Panc1 (cell line): Measurements from ENCODE around the gene FKBP2. TPM values are rescaled to one million over a fixed set of nuclear protein-coding genes. Genes with fewer than 3 reads are reported as not detected.

ENCODE experiments used
- ATAC-seq: fragments of 200-7000 bp; cut with Tn5 transposase; 2 replicates; pipeline ENCODE4 v1.9.1; 2020; ENCODE audit warnings: mild to moderate bottlenecking, moderate library complexity
- BruUV-seq: library from RNA; stranded (reverse); fragments of 400-500 nt; replicated peaks from 2 replicates; lab custom pipeline; 2021; lab: Mats Ljungman, UMichigan
- CTCF ChIA-PET: fragments of 300-600 bp; sonication (Branson Sonifier 250); formaldehyde crosslinking; loops from one replicate; lab custom pipeline; 2022; ENCODE audit warnings: antibody characterized with exemption; lab: Charles Lee
- POLR2A ChIA-PET: fragments of 300-600 bp; sonication (Branson Sonifier 250); formaldehyde crosslinking; loops from one replicate; lab custom pipeline; 2022; ENCODE audit warnings: antibody characterized with exemption; lab: Charles Lee
- DNase-seq: peaks from one replicate; pipeline ENCODE4 v3.0.0-alpha.2; 2010; ENCODE audit warnings: low read depth, low spot score
- H3K27ac ChIP-seq: 2 replicates; pipeline ENCODE4 v1.5.1; 2011; ENCODE audit warnings: mild to moderate bottlenecking, low read length, inconsistent platforms
- H3K27me3 ChIP-seq: fragments of 200-500 bp; sonication (Bioruptor generic); 2 replicates; pipeline ENCODE4 v1.6.0; 2014; ENCODE audit warnings: low read length, inconsistent platforms; ENCODE audit not compliant: control insufficient read depth, insufficient read depth
- H3K36me3 ChIP-seq: fragments of 200-500 bp; sonication (Bioruptor generic); 2 replicates; pipeline ENCODE4 v1.5.1; 2014; ENCODE audit warnings: inconsistent platforms, mild to moderate bottlenecking, low read length, moderate library complexity; ENCODE audit not compliant: control insufficient read depth, insufficient read depth
- H3K4me1 ChIP-seq: 2 replicates; pipeline ENCODE4 v1.5.1; 2011; ENCODE audit warnings: inconsistent platforms, mild to moderate bottlenecking, low read length, moderate library complexity; ENCODE audit not compliant: control insufficient read depth, insufficient read depth
- H3K4me3 ChIP-seq, 2 experiments: 2 replicates each; pipeline ENCODE4 v1.5.1; 2011 to 2012; ENCODE audit warnings: low read depth in 2 of 2, low read length in 2 of 2, mild to moderate bottlenecking in 2 of 2, inconsistent platforms in 1 of 2, moderate library complexity in 1 of 2
- H3K9me3 ChIP-seq: fragments of 200-500 bp; sonication (Bioruptor generic); 2 replicates; pipeline ENCODE4 v1.5.1; 2014; ENCODE audit warnings: low read depth, mild to moderate bottlenecking, inconsistent platforms, low read length, moderate library complexity; ENCODE audit not compliant: control insufficient read depth, insufficient read depth
- POLR2AphosphoS5 ChIP-seq: IDR thresholded peaks from 2 replicates; pipeline ENCODE4 v1.6.1; 2012; ENCODE audit warnings: mild to moderate bottlenecking, low read depth, low read length, moderate library complexity
- REST ChIP-seq, 2 experiments: IDR thresholded peaks; 2 replicates each; pipeline ENCODE4 v1.6.1; 2011 to 2012; ENCODE audit warnings: low read depth in 2 of 2, control low read depth in 1 of 2, low read length in 1 of 2, mild to moderate bottlenecking in 1 of 2, moderate library complexity in 1 of 2; ENCODE audit not compliant: insufficient read depth in 1 of 2
- SIN3A ChIP-seq: IDR thresholded peaks from 2 replicates; pipeline ENCODE4 v1.6.1; 2012; ENCODE audit warnings: low read depth, mild to moderate bottlenecking, low read length, moderate library complexity, borderline replicate concordance; ENCODE audit not compliant: insufficient read depth
- TCF7L2 ChIP-seq: IDR thresholded peaks from 2 replicates; pipeline ENCODE4 v1.6.1; 2011; ENCODE audit warnings: mild to moderate bottlenecking, low read depth, low read length, inconsistent platforms
- in situ Hi-C: cut with HindIII; loops from 2 replicates; pipeline ENCODE4 v1.10.0; 2016; ENCODE audit warnings: low sequenced_read_pairs, low pct_unique_long_range_greater_than_20kb
- intact Hi-C: fragments of 100-400 bp; cut with micrococcal nuclease; formaldehyde crosslinking; loops from one replicate; pipeline ENCODE4 v1.10.0; 2022; ENCODE audit not compliant: unreplicated experiment
- total RNA-seq: library from RNA; stranded (reverse); gene quantifications from one replicate; pipeline ENCODE4 v1.2.1, GENCODE V29; 2021; ENCODE audit not compliant: unreplicated experiment
- TF ChIP-seq, protein P1 (sequence below): fragments of 450-650 bp; IDR thresholded peaks from 2 replicates; pipeline ENCODE4 v1.5.1; 2017; ENCODE audit warnings: mild to moderate bottlenecking

Gene FKBP2
- total RNA-seq, 1 experiment from 2014 or later = 71.8 TPM

GRCh38 chr11:64222651-64223000, 18.3 kb upstream of the FKBP2 start:
- peaks cover 2% of the 10 kb centered on the region for H3K36me3 ChIP-seq
- no peaks in the 10 kb centered on the region for H3K9me3 ChIP-seq
- TF ChIP-seq POLR2AphosphoS5 = no peak
- TF ChIP-seq SIN3A = no peak
- no peak for TF ChIP-seq TCF7L2
- TF ChIP-seq REST (IDR thresholded peaks at IDR 0.05; ENCODE audit: insufficient read depth in 1 of 2, low read depth in 2 of 2, low read length in 1 of 2) = no peak
- TF ChIP-seq, protein P1, sequence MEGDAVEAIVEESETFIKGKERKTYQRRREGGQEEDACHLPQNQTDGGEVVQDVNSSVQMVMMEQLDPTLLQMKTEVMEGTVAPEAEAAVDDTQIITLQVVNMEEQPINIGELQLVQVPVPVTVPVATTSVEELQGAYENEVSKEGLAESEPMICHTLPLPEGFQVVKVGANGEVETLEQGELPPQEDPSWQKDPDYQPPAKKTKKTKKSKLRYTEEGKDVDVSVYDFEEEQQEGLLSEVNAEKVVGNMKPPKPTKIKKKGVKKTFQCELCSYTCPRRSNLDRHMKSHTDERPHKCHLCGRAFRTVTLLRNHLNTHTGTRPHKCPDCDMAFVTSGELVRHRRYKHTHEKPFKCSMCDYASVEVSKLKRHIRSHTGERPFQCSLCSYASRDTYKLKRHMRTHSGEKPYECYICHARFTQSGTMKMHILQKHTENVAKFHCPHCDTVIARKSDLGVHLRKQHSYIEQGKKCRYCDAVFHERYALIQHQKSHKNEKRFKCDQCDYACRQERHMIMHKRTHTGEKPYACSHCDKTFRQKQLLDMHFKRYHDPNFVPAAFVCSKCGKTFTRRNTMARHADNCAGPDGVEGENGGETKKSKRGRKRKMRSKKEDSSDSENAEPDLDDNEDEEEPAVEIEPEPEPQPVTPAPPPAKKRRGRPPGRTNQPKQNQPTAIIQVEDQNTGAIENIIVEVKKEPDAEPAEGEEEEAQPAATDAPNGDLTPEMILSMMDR = no peak
- intact Hi-C loops (no loop called here), in situ Hi-C loops (no loop called here)
- ChIA-PET POLR2A (no interaction called here), CTCF (no interaction called here)
- peaks cover 5% of the 10 kb centered on the region for H3K4me1 ChIP-seq
- DNase-seq (no peak), ATAC-seq (no peak)
- H3K27me3 ChIP-seq = no peaks in the 10 kb centered on the region
- no TSS peak for BruUV-seq
- H3K4me3 ChIP-seq = no peak overlapping the region
- no peak overlapping the region for H3K27ac ChIP-seq

GRCh38 chr11:64223001-64223651, 17.8 kb upstream of the FKBP2 start:
- Histone ChIP-seq H3K27ac (no peak overlapping the region), H3K27me3 (no peaks in the 10 kb centered on the region), H3K36me3 (peaks cover 2% of the 10 kb centered on the region), H3K9me3 (no peaks in the 10 kb centered on the region), H3K4me3 (no peak overlapping the region), H3K4me1 (peaks cover 5% of the 10 kb centered on the region)
- POLR2A ChIA-PET = no interaction called here
- in situ Hi-C loops = no loop called here
- BruUV-seq = no TSS peak
- CTCF ChIA-PET = interaction anchor here (0.6 kb wide), 1 partner anchor 78 kb away, joined by 7 read pairs; no protein-coding TSS in a partner anchor
- ATAC-seq (no peak), DNase-seq (no peak)
- intact Hi-C loops = no loop called here
- TF ChIP-seq POLR2AphosphoS5 (no peak), TCF7L2 (no peak), REST (IDR thresholded peaks at IDR 0.05; ENCODE audit: insufficient read depth in 1 of 2, low read depth in 2 of 2, low read length in 1 of 2) (no peak), SIN3A (no peak)
- TF ChIP-seq, protein P1 = no peak
